H9 (cell line): ENCODE results near the gene ULK3. TPM values are rescaled to one million over a fixed set of nuclear protein-coding genes. Genes with fewer than 3 reads are reported as not detected.

ENCODE experiments used
- DNase-seq: peaks from one replicate; pipeline ENCODE4 v3.0.0-alpha.2; 2017
- H2AFZ ChIP-seq: one replicate; pipeline ENCODE4 v1.6.1; 2013; ENCODE audit warnings: mild to moderate bottlenecking, low read length, control low read depth, moderate library complexity
- H2AK5ac ChIP-seq: 2 replicates; pipeline ENCODE4 v1.6.1; 2013; ENCODE audit warnings: low read length, control low read depth, mixed read lengths; ENCODE audit not compliant: insufficient read length
- H2BK120ac ChIP-seq: one replicate; pipeline ENCODE4 v1.6.1; 2013; ENCODE audit warnings: low read depth, mild to moderate bottlenecking, low read length, control low read depth, inconsistent platforms; ENCODE audit not compliant: poor library complexity, severe bottlenecking
- H2BK12ac ChIP-seq: 2 replicates; pipeline ENCODE4 v1.6.1; 2013; ENCODE audit warnings: low read length, control low read depth, mixed read lengths, low read depth; ENCODE audit not compliant: insufficient read length
- H2BK15ac ChIP-seq: 2 replicates; pipeline ENCODE4 v1.6.1; 2013; ENCODE audit warnings: low read depth, low read length, control low read depth
- H2BK20ac ChIP-seq: one replicate; pipeline ENCODE4 v1.6.1; 2013; ENCODE audit warnings: low read depth, mild to moderate bottlenecking, low read length, control low read depth, inconsistent platforms; ENCODE audit not compliant: poor library complexity, severe bottlenecking
- H2BK5ac ChIP-seq: 2 replicates; pipeline ENCODE4 v1.6.1; 2013; ENCODE audit warnings: low read length, control low read depth, mixed read lengths; ENCODE audit not compliant: insufficient read length
- H3K14ac ChIP-seq: 2 replicates; pipeline ENCODE4 v1.6.1; 2013; ENCODE audit warnings: low read length, control low read depth; ENCODE audit not compliant: insufficient read depth
- H3K18ac ChIP-seq: 2 replicates; pipeline ENCODE4 v1.6.1; 2013; ENCODE audit warnings: low read depth, mild to moderate bottlenecking, mixed read lengths, low read length, control low read depth; ENCODE audit not compliant: insufficient read length
- H3K23ac ChIP-seq: 2 replicates; pipeline ENCODE4 v1.6.1; 2013; ENCODE audit warnings: low read length, control low read depth, mixed read lengths, low read depth; ENCODE audit not compliant: insufficient read length
- H3K23me2 ChIP-seq: 2 replicates; pipeline ENCODE4 v1.6.1; 2013; ENCODE audit warnings: low read depth, mild to moderate bottlenecking, mixed read lengths, low read length, control low read depth; ENCODE audit not compliant: insufficient read length, poor library complexity, severe bottlenecking
- H3K27ac ChIP-seq: 2 replicates; pipeline ENCODE4 v1.5.1; 2013; ENCODE audit warnings: low read length, control low read depth, mixed read lengths, low read depth; ENCODE audit not compliant: insufficient read length
- H3K27me3 ChIP-seq: 2 replicates; pipeline ENCODE4 v1.6.1; 2013; ENCODE audit warnings: low read length, control low read depth, inconsistent platforms; ENCODE audit not compliant: insufficient read depth
- H3K4ac ChIP-seq: 2 replicates; pipeline ENCODE4 v1.6.1; 2013; ENCODE audit warnings: low read depth, mild to moderate bottlenecking, control low read depth, inconsistent platforms, low read length, moderate library complexity
- H3K4me1 ChIP-seq: 2 replicates; pipeline ENCODE4 v1.6.1; 2013; ENCODE audit warnings: low read length, control low read depth, inconsistent platforms; ENCODE audit not compliant: insufficient read depth
- H3K4me2 ChIP-seq: 2 replicates; pipeline ENCODE4 v1.6.1; 2013; ENCODE audit warnings: low read length, control low read depth, mixed read lengths; ENCODE audit not compliant: insufficient read length, insufficient read depth
- H3K56ac ChIP-seq: 2 replicates; pipeline ENCODE4 v1.6.1; 2013; ENCODE audit warnings: low read depth, mild to moderate bottlenecking, mixed read lengths, low read length, control low read depth; ENCODE audit not compliant: insufficient read length
- H3K79me1 ChIP-seq: 2 replicates; pipeline ENCODE4 v1.6.1; 2013; ENCODE audit warnings: low read depth, mild to moderate bottlenecking, moderate library complexity, low read length, control low read depth, inconsistent platforms; ENCODE audit not compliant: insufficient read depth, poor library complexity, severe bottlenecking
- H3K79me2 ChIP-seq: 2 replicates; pipeline ENCODE4 v1.6.1; 2013; ENCODE audit warnings: low read length, control low read depth, inconsistent platforms; ENCODE audit not compliant: insufficient read depth
- H3K9ac ChIP-seq: 2 replicates; pipeline ENCODE4 v1.6.1; 2013; ENCODE audit warnings: low read length, control low read depth, mixed read lengths; ENCODE audit not compliant: insufficient read length; ENCODE audit errors: extremely low read depth
- H3K9me3 ChIP-seq: one replicate; pipeline ENCODE4 v1.6.1; 2013; ENCODE audit warnings: low read depth, low read length, inconsistent platforms; ENCODE audit not compliant: control insufficient read depth
- H3T11ph ChIP-seq: one replicate; pipeline ENCODE4 v1.6.1; 2013; ENCODE audit warnings: mild to moderate bottlenecking, low read length, control low read depth, inconsistent platforms
- H4K20me1 ChIP-seq: one replicate; pipeline ENCODE4 v1.6.1; 2013; ENCODE audit not compliant: control insufficient read depth, insufficient read length, insufficient read depth
- H4K5ac ChIP-seq: 2 replicates; pipeline ENCODE4 v1.6.1; 2013; ENCODE audit warnings: low read depth, mild to moderate bottlenecking, mixed read lengths, low read length, control low read depth; ENCODE audit not compliant: insufficient read length
- H4K8ac ChIP-seq: replicated peaks from 2 replicates; pipeline ENCODE4 v1.6.1; 2013; ENCODE audit warnings: low read length, control low read depth, mixed read lengths, low read depth; ENCODE audit not compliant: insufficient read length
- H4K91ac ChIP-seq: 2 replicates; pipeline ENCODE4 v1.6.1; 2013; ENCODE audit warnings: low read depth, mild to moderate bottlenecking, moderate library complexity, mixed read lengths, low read length, control low read depth; ENCODE audit not compliant: insufficient read length
- H3K27ac Mint-ChIP-seq, 3 experiments: 2 replicates in 2 of 3; 3 replicates in 1 of 3; pipeline ENCODE4 v1.8.0; 2020 to 2021; ENCODE audit warnings: mixed read lengths in 3 of 3, mild to moderate bottlenecking in 1 of 3, moderate library complexity in 1 of 3
- H3K27me3 Mint-ChIP-seq: 2 replicates; pipeline ENCODE4 v1.8.0; 2021; ENCODE audit warnings: low read depth, mild to moderate bottlenecking, moderate library complexity, mixed read lengths
- H3K36me3 Mint-ChIP-seq, 3 experiments: 2 replicates in 2 of 3; 3 replicates in 1 of 3; pipeline ENCODE4 v1.8.0; 2020 to 2021; ENCODE audit warnings: low read depth in 3 of 3, mixed read lengths in 3 of 3; ENCODE audit not compliant: insufficient read depth in 1 of 3
- H3K4me1 Mint-ChIP-seq, 2 experiments: 2 replicates each; pipeline ENCODE4 v1.8.0; 2020; ENCODE audit warnings: mixed read lengths in 2 of 2
- H3K4me3 Mint-ChIP-seq, 2 experiments: 2 replicates in 1 of 2; 3 replicates in 1 of 2; pipeline ENCODE4 v1.8.0; 2020 to 2021; ENCODE audit warnings: mild to moderate bottlenecking in 2 of 2, mixed read lengths in 2 of 2, moderate library complexity in 1 of 2
- H3K9me3 Mint-ChIP-seq, 2 experiments: 2 replicates in 1 of 2; 3 replicates in 1 of 2; pipeline ENCODE4 v1.8.0; 2020; ENCODE audit warnings: mild to moderate bottlenecking in 2 of 2, mixed read lengths in 2 of 2, moderate library complexity in 1 of 2
- WGBS: extraction: QIAGEN DNeasy Blood & Tissue Kit; methylation state at CpG from one replicate; pipeline ENCODE4 v1.1.7; 2013; ENCODE audit warnings: missing lambda C conversion rate, low lambda C conversion rate, mixed read lengths; ENCODE audit not compliant: insufficient read length; ENCODE audit errors: extremely low coverage; 5-methylcytosine and 5-hydroxymethylcytosine counted together
- total RNA-seq: library from RNA; stranded (reverse); gene quantifications from 2 replicates; pipeline ENCODE4 v1.2.1, GENCODE V29; 2021
- TF ChIP-seq, protein P1 (sequence below): fragments of 200-600 bp; sonication (generic); conservative IDR thresholded peaks from 3 replicates; pipeline ENCODE4 v1.8.0; 2021; ENCODE audit warnings: antibody characterized with exemption, mild to moderate bottlenecking

ULK3 gene
- total RNA-seq, 1 experiment from 2014 or later: 34.0 TPM

GRCh38 chr15:74892313-74892712 lies 49.4 kb upstream of the ULK3 start:
- H3K4me1 ChIP-seq: no peaks in the 10 kb centered on the region
- no peaks in the 10 kb centered on the region for H4K20me1 ChIP-seq
- no peak overlapping the region for H3K9ac ChIP-seq
- no peak overlapping the region for H2AK5ac ChIP-seq
- Mint-ChIP-seq H3K36me3 (peaks cover 15 to 39% (median 36%) of the 10 kb centered on the region in 3 experiments; a peak in 6 of 7 replicates), H3K27ac (no peak overlapping the region), H3K4me1 (peaks cover 19 to 23% of the 10 kb centered on the region in 2 experiments), H3K9me3 (no peaks in the 10 kb centered on the region; a peak in 1 of 5 replicates), H3K4me3 (no peak overlapping the region; a peak in 1 of 5 replicates), H3K27me3 (no peaks in the 10 kb centered on the region)
- no peak overlapping the region for H4K91ac ChIP-seq
- H2AFZ ChIP-seq: no peak overlapping the region
- no peak overlapping the region for H3K56ac ChIP-seq
- H3K79me1 ChIP-seq: no peaks in the 10 kb centered on the region
- H3K27ac ChIP-seq: no peak overlapping the region
- H2BK5ac ChIP-seq: no peak overlapping the region
- no peak overlapping the region for H2BK20ac ChIP-seq
- H3K23me2 ChIP-seq: peaks cover 11% of the 10 kb centered on the region
- H3K23ac ChIP-seq: no peak overlapping the region
- no peaks in the 10 kb centered on the region for H3K27me3 ChIP-seq
- no peak overlapping the region for H3K14ac ChIP-seq
- no peaks in the 10 kb centered on the region for H3K79me2 ChIP-seq
- no peak for DNase-seq
- no peak overlapping the region for H4K5ac ChIP-seq
- H2BK15ac ChIP-seq: no peak overlapping the region
- no peak overlapping the region for H2BK12ac ChIP-seq
- no peak overlapping the region for H4K8ac ChIP-seq
- H2BK120ac ChIP-seq: no peak overlapping the region
- H3K9me3 ChIP-seq: no peaks in the 10 kb centered on the region
- TF ChIP-seq, protein P1, sequence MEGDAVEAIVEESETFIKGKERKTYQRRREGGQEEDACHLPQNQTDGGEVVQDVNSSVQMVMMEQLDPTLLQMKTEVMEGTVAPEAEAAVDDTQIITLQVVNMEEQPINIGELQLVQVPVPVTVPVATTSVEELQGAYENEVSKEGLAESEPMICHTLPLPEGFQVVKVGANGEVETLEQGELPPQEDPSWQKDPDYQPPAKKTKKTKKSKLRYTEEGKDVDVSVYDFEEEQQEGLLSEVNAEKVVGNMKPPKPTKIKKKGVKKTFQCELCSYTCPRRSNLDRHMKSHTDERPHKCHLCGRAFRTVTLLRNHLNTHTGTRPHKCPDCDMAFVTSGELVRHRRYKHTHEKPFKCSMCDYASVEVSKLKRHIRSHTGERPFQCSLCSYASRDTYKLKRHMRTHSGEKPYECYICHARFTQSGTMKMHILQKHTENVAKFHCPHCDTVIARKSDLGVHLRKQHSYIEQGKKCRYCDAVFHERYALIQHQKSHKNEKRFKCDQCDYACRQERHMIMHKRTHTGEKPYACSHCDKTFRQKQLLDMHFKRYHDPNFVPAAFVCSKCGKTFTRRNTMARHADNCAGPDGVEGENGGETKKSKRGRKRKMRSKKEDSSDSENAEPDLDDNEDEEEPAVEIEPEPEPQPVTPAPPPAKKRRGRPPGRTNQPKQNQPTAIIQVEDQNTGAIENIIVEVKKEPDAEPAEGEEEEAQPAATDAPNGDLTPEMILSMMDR: no peak
- no peak overlapping the region for H3K4me2 ChIP-seq
- no peak overlapping the region for H3T11ph ChIP-seq
- WGBS: no CpG with 5 or more reads among the region's 3 CpGs
- H3K4ac ChIP-seq: no peak overlapping the region
- H3K18ac ChIP-seq: no peak overlapping the region
